Heart left ventricle (tissue), 16 donors: Measurements from ENCODE around the gene CYB5D1. TPM values are rescaled to one million over a fixed set of nuclear protein-coding genes. Genes with fewer than 3 reads are reported as not detected.

Experiments used
- ATAC-seq, 4 donors: fragments of 200-7000 bp; cut with Tn5 transposase; one replicate each; pipeline ENCODE4 v1.9.1; 2020 to 2022; ENCODE audit warnings: moderate library complexity in 4 of 4, mild to moderate bottlenecking in 3 of 4, moderate number of reproducible peaks in 1 of 4
- DNase-seq, 5 donors: peaks; one replicate each; pipeline ENCODE4 v3.0.0-alpha.2; 2020
- H3K27ac ChIP-seq, 12 donors: fragments of 200-600 bp; sonication (generic) in 4 of 12; one replicate each; pipeline versions ENCODE4 v1.5.0 to v1.8.0; 2016 to 2022; ENCODE audit warnings: mild to moderate bottlenecking in 2 of 12
- H3K27me3 ChIP-seq, 9 donors: fragments of 200-600 bp; sonication (generic) in 2 of 9; one replicate each; pipeline versions ENCODE4 v1.5.1 to v1.8.0; 2016 to 2022; ENCODE audit warnings: mild to moderate bottlenecking in 3 of 9
- H3K36me3 ChIP-seq, 9 donors: fragments of 200-600 bp; sonication (generic) in 2 of 9; one replicate each; pipeline versions ENCODE4 v1.5.0 to v1.8.0; 2018 to 2022; ENCODE audit warnings: mild to moderate bottlenecking in 2 of 9
- H3K4me1 ChIP-seq, 12 donors: fragments of 200-600 bp; sonication (generic) in 4 of 12; one replicate each; pipeline versions ENCODE4 v1.5.0 to v1.8.0; 2016 to 2022; ENCODE audit warnings: mild to moderate bottlenecking in 3 of 12
- H3K4me3 ChIP-seq, 12 donors: fragments of 200-600 bp; sonication (generic) in 4 of 12; one replicate each; pipeline versions ENCODE4 v1.5.0 to v1.8.0; 2017 to 2022; ENCODE audit warnings: mild to moderate bottlenecking in 9 of 12, moderate library complexity in 4 of 12
- H3K9me3 ChIP-seq, 12 donors: fragments of 200-600 bp; sonication (generic) in 4 of 12; one replicate each; pipeline versions ENCODE4 v1.5.0 to v1.8.0; 2016 to 2022; ENCODE audit warnings: mild to moderate bottlenecking in 1 of 12
- CTCF ChIP-seq, 12 donors: fragments of 200-600 bp; sonication (generic) in 4 of 12; IDR thresholded peaks; one replicate each; pipeline versions ENCODE4 v1.5.0 to v1.8.0; 2018 to 2022; ENCODE audit warnings: antibody characterized with exemption in 12 of 12, mild to moderate bottlenecking in 5 of 12
- POLR2A ChIP-seq, 2 donors: fragments of 450-650 bp; IDR thresholded peaks; one replicate each; pipeline ENCODE4 v1.6.1; 2017; ENCODE audit warnings: antibody characterized with exemption in 2 of 2, mild to moderate bottlenecking in 2 of 2, moderate library complexity in 2 of 2
- WGBS, 4 donors: extraction: QIAGEN DNeasy Blood & Tissue Kit in 2 of 4; methylation state at CpG; one replicate each; pipeline versions ENCODE4 v1.1.5 to v1.1.7; 2013 to 2018; 5-methylcytosine and 5-hydroxymethylcytosine counted together
- intact Hi-C, 10 donors: fragments of 100-400 bp; cut with DNase I; formaldehyde crosslinking; loops; one replicate each; pipeline versions ENCODE4 v1.11.1 to v1.14.2; 2022
- polyA plus RNA-seq, 2 donors: library from polyadenylated mRNA; stranded (reverse); fragments of 200-250 nt; gene quantifications; one replicate each; pipeline ENCODE4 v1.2.3, GENCODE V29; 2013
- total RNA-seq, 9 donors: library from RNA; depleted of rRNA in 2 of 9; stranded (reverse); fragments of >200 nt in 2 of 9; fragmentation: NEBNext Ultra II Directional in 3 of 9; extraction: Animal tissue kit (Norgen Biotek cat#: 25700) in 3 of 9; gene quantifications; one replicate each; pipeline versions ENCODE4 v1.1.0 to v1.2.4, GENCODE V29; 2016 to 2023
- donor health status: ischemic (EF 13 %, LVEDD 7.1; RV severe dilation, severe dysfunction).
- donor health status: healthy with polysubstance abuse.
- donor health status: DM: no; HTN: yes; CAD: no.
- donor health status: DM: no; HTN: no; CAD: no.
- donor health status: ischemic (EF 25% LVEDD 6.9; RV normal size, moderate dysfunction).
- donor health status: ischemic (EF 25% LVEDD 5.7; RV mildly dilated, moderate dysfunction).
- donor health status: healthy.
- donor health status: DM: yes; HTN: yes; CAD: no.
- donor health status: ischemic (EF 35%, LVEDD 5.7; RV mildly dilated, moderate dysfunction).
- donor health status: nonischemic (EF 11% LVEDD 7.7; RV severe dilation, severe dysfunction).
- donor health status: DM: yes; HTN: yes; CAD: no.
- donor health status: PGD.
- donor health status: ischemic (EF 29% LVEDD 5.4; RV normal size, mild dysfunction).
- donor health status: nonischemic (EF 23%, LVEDD 6.1; RV moderate dilation, normal function).

Gene CYB5D1
- total and polyA plus RNA-seq, 11 donors = 9.3 to 20.4 (median 15.5) TPM

GRCh38 chr17:7886227-7887037 is 28.6 kb downstream of the CYB5D1 start:
- intact Hi-C loops = loop anchor here in 2 of 10 donors (2.0 to 5.0 kb wide), 3 partner anchors 30 to 52 kb away; partner anchors contain the start of genes CNTROB (in 1 of the 2), KDM6B (in 1 of the 2), NAA38 (in 1 of the 2) and TRAPPC1 (in 1 of the 2)
- H3K4me1 ChIP-seq = peaks cover 17 to 74% (median 46%) of the 10 kb centered on the region in 12 donors

GRCh38 chr17:7887038-7887481 is 29.3 kb downstream of the CYB5D1 start:
- H3K36me3 ChIP-seq = peaks cover 0 to 24% (median 15%) of the 10 kb centered on the region in 9 donors
- H3K4me1 ChIP-seq = peaks cover 17 to 68% (median 45%) of the 10 kb centered on the region in 12 donors
- peak overlapping the region; percentile 36 to 98 (median 91) for H3K27ac ChIP-seq
- H3K27me3 ChIP-seq = no peaks in the 10 kb centered on the region
- peak overlapping the region in 11 of 12 donors; percentile 21 to 86 (median 77) for H3K4me3 ChIP-seq
- TF ChIP-seq CTCF (IDR thresholded peaks at IDR 0.05) = no peak
- TF ChIP-seq POLR2A (IDR thresholded peaks at IDR 0.05) = no peak
- ATAC-seq = no peak
- WGBS, 4 donors = 5 to 9% (median 7%) methylated on average over 8 of the region's 8 CpGs
- intact Hi-C loops = loop anchor here in 2 of 10 donors (2.0 to 5.0 kb wide), 3 partner anchors 30 to 52 kb away; partner anchors contain the start of genes CNTROB (in 1 of the 2), KDM6B (in 1 of the 2), NAA38 (in 1 of the 2) and TRAPPC1 (in 1 of the 2)
- DNase-seq = no peak
- no peaks in the 10 kb centered on the region for H3K9me3 ChIP-seq

More at GRCh38 chr17:7886227-7887037, 28.6 kb downstream of the CYB5D1 start:
- peaks cover 0 to 22% (median 8%) of the 10 kb centered on the region in 9 donors for H3K36me3 ChIP-seq
- H3K4me3 ChIP-seq = peak overlapping the region; percentile 57 to 86 (median 76)
- 8 to 12% (median 10%) methylated on average over 19 to 30 of the region's 30 CpGs for WGBS, 4 donors
- peak overlapping the region; percentile 36 to 98 (median 91) for H3K27ac ChIP-seq
- H3K27me3 ChIP-seq = no peaks in the 10 kb centered on the region
- TF ChIP-seq CTCF (IDR thresholded peaks at IDR 0.05) (no peak), POLR2A (IDR thresholded peaks at IDR 0.05) (no peak)
- no peaks in the 10 kb centered on the region for H3K9me3 ChIP-seq
- DNase-seq (peak in 2 of 5 donors; percentile 32 to 36), ATAC-seq (no peak)

GRCh38 chr17:7887482-7888183 is 29.8 kb downstream of the CYB5D1 start:
- Histone ChIP-seq H3K4me1 (peaks cover 17 to 63% (median 45%) of the 10 kb centered on the region in 12 donors), H3K36me3 (peaks cover 0 to 26% (median 18%) of the 10 kb centered on the region in 9 donors), H3K4me3 (peak overlapping the region; percentile 8 to 86 (median 76)), H3K9me3 (no peaks in the 10 kb centered on the region), H3K27ac (peak overlapping the region; percentile 72 to 98 (median 91)), H3K27me3 (no peaks in the 10 kb centered on the region)
- peak; percentile 93 to 95 (median 95) for DNase-seq
- WGBS, 4 donors = 0 to 1% (median 1%) methylated on average over 22 to 35 of the region's 35 CpGs
- intact Hi-C loops = loop anchor here in 5 of 10 donors (2.0 to 5.0 kb wide), 6 partner anchors 25 to 53 kb away; partner anchors contain the start of genes CNTROB (in 2 of the 5), NAA38 (in 2 of the 5), KDM6B (in 1 of the 5) and TRAPPC1 (in 1 of the 5)
- no peak for TF ChIP-seq CTCF (IDR thresholded peaks at IDR 0.05)
- TF ChIP-seq POLR2A (IDR thresholded peaks at IDR 0.05) = peak in 1 of 2 donors; percentile 50
- ATAC-seq = peak; percentile 79 to 87 (median 86)
